ENCODE data around the gene DSP.

Gene DSP

DNA sequence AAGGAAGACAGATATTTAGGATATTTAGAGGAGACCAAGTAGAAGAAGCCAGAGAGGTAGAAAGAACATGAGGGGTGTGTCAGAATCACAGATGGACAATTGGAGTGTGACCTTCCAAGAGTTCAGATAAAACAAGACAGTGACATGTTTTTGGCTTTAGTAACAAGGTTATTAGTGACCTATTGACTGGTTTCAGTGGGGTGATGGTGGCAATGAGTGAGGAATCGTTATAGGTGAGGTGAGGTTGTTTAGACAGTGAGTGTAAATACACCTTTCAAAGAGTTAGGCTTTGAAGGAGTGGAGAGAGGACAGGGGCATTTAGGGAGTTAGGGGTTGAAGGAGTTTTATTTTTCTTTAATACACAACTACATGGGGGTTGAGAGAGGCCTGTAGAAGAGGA lies 51.8 kb downstream of the DSP start:
- DNase-seq: no peak

DNA sequence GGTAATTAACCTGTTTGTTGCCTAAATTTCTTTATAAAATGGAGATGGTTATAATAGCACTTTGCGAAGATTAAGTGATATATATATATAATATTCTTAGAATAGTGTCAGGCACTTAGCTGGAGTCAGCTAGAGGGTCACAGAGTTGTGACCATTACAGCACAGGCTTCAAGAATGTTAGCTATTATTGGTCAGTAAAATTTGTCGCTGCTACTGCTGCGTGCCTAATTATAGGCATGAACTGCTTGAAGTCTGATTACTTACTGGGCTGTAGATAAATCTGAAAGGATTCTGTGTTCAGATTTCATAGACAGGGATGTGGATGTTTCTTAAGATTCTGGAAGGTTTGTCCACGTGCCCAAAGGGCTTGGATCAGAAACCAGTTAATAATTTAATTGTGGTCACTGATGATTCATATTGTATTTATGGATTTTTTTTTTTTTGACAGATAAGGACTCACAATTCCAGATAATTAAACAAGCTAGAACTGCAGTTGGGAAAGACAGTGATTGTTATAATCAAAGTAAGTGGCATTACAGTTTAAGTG lies 53.2 kb downstream of the DSP start:
- DNase-seq: no peak

DNA sequence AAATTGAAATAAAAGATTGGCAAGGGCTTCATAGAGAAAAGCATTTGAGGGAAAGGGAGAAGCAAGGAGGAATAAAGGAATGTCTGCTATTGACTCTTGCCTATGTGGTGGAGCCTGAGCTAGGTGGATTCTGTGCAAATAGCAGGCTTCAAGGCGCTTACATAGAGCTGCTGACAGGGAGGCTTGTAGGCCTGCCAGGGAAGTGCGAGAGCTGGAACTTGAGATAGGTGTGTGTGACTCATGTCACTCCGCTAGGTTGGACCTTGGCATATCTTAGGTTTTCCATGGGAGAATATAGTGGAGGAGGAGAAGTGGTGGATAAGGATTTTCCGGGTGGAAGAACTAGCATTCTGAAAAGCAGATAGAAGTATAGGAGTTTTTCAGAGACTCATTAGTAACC lies 62.5 kb downstream of the DSP start:
- DNase-seq: no peak

DNA sequence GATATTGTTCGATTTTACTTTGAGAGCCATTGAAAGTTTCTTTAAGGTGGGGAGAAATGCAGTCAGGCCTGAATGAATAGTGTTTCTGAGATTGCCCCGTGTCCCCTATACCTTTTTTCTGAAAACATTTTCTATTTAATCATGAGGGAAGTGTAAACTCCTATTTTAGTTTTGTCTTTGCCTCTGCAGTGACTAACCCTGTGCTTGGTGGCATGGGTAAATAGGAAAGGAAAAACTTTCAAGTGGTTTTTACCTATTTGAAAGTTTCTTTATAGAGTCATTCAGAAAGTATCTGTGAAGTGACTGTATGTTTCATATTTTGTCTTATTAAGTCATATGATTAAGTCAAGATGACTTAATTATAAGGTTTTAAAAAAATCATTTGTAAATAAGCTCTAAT lies 63.0 kb downstream of the DSP start:
- DNase-seq: no peak

DNA sequence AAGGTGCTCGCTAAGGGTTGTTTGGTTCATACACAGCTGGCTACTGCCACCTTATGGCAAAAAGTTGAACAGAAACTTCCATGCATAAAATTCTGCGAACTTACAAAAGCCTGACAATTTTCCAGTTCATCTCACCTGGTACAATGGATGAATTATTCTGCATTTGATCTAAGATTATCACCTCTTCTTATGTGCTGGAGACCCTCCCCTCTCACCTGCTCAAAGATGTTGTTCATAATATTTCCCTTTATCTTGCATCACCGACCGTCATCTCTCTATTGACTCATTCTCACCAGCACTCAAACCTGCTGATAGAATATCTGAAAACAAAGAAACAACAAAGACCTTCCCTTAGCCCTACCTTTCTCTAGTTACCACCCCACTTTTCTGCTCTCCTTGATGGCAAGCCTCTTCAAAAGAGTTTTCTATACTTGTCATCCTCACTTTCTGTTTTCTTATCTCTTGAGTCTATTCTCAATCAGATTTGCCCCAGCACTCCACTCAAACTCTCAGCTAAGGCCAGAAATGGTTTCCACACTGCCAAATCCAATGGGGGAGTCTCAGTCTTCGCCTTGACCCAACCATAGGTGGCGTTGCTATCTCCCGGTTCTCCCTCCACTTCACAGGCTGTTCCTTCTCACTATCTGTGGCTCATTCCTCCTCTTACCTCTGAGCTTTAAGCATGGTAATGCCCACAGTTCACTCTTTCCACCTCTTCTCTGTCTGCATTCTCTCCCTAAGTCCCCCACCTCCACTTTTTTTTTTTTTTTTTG lies 74.3 kb downstream of the DSP start:
- DNase-seq: peak in 8 of 51 donors; percentile 3 to 42 (median 12)

DNA sequence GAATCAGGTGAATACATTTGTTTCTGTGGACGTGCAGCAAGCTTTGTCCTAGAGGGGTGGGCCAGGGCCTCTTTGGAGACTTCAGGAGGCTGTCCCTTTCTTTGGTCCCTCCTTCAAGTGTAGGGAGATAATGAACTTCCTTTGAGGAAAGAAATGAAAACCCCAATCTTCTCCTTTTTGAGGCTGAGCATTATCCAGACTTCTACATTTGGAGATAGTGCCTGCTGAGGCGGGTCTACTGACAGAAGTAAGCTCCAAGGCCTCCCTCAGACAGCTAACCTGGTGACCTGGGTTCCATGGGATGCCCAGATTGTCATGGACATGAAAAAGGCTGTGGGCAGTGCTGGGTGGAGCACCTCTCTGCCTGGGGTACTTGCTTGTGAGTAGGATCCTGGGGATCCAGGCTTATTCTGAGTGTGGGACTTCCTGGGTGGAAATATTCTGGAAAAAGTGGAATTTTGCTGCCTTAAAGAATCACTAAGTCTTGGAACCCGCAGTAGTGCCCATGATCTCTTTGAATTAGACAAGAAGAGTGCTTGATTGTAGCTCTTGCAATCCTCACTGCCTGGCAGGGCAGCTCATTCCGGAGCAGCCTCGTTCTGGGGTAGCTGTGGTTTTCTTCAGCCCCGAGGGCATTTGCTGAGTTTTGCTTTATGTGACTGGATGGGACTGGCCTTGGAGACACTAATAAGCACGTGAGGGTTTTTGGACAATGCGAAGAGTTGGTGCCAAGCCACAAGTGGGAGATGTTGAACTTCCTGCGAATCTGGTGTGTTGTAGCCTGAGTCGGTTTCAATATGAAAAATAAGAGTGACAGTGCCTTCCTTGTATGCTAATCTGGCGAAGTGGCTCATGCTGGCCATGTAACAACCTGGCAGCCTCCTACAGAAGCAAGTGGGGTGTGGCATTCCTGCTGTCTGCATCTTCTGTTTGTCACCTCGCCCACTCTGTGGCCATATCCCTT lies 76.6 kb downstream of the DSP start:
- peak in 5 of 51 donors; percentile 6 to 39 (median 16) for DNase-seq

DNA sequence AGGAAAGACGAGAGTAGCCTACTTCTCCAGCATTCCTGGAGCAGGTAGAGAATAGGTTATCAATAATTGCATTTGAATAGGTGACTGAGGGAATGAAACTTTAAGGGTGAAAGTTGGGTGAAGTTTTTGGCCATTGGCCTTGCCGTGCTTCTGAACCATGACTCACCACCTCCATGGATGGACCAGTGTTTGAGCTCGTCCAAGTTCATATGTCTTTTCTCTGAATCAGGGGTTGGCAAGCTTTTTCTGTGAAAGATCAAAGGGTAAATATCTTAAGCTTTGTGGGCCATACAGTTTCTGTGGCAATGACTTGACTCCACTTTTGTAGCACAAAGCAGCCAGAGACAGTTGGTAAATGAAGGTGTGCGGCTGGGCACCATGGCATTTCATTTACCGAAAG lies 80.3 kb downstream of the DSP start:
- DNase-seq: no peak

DNA sequence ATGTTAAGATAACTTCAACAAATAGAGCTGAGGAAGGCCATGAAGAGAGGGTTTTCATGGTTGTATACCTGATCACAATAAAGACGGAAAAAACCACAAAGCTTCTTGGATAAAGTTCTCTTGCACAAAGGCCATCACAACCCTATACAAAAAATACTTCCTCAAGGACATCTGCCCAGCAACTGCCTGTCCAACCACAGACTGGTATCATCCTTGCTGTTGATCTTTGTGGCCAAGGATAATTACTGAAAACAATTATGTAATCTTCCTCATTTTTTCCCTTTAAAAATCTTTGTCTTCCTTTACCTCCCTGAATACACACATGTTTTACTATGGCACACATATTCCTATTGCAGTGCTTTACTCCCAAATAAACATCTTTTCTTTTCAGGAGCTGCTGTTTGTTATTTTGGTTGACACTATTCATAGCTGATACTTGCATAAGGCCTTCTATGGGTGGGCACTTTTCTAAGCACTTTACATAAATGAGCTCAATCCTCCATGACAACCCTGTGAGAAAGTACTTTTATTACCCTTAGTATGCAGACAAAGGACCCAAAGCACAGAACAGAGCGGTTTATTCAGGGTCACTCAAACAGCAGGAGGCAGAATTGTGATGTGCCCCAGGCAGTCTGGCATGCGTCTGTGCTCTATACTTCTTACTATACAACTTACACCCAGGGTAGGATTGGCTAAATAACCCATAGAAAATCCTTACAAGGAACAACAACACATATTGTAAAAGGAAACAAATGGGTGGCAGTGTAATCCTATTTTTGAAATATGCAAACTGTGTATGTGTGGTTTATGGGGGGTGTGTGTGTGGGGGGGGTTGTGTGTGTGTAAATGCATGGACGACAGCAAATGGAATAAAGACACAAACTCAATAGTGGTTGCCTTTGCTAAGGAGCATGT lies 83.6 kb downstream of the DSP start:
- DNase-seq: no peak

DNA sequence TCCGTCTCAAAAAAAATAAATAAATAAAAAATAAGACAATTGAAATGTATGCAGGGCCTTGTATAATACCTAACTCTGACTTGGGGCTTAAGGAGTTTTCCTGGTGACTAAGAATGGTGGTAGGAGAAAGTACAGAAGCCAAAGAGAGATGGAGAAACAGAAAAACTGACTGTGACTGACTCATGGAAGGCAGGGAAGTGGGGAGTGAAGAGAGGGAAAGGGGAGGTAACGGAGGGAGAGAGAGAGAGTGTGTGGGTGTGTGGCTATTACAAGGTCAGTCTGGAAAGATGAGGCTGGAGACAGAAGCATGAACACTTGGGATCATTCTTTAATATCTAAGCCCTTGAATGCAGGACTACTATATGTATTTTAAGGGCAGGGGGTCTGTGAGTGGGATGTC lies 87.0 kb downstream of the DSP start:
- DNase-seq: no peak

DNA sequence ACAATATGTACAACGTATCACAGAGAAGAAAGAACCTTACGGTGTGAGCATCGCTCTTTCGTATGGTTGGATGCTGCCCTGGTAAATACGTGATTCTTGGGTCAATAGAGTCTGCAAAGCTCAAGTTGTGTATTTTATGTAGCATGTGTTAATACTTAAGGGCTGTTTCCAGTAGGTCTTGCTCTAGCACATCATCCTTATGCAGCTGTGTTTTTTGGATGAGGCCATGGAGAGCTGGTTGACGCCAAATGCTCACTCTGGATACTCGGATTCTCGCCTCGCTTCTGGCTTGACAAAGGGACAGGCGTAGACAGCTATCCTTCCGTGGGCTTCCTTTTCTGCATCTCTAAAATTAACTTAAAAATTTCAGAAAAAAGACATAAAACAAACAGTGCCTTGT lies 87.4 kb downstream of the DSP start:
- no peak for DNase-seq

DNA sequence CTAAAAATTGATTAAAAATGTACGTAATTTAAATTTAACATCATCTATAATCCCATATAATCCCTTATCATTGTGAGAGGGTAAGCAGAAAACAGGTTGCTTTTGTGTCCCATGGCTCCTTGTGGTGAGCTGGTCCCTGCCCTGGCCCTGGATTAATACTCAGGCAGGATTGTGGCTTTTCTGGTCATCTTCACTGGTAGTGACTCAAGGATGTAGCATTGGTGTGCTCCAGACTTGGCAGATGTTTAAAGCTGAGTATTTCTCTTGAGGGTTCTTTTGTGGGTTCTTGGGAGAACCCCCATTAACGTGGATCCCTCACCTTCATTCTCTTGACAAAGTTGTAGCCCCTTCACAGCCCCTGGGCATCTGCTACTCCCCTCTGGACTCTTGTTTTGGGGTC lies 87.8 kb downstream of the DSP start:
- no peak for DNase-seq

DNA sequence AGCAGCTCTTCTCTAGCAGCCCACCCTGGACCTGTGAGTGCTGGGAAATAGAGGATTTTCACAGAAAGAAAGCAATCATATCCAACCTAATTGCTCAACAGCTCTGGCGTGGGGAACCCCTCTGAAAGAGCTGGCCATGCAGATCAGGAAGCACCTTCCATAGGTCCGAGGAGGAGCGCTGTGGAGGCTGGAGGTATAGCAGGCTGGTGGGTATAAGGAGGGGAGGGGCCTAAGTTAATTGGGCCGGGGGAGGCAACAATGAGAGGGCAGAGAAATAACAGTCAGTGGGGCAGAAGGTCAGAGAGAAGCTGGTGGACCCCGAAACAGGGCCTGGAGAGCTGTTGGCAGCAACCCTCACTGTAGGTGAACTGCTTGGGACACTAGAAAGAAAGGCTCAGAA lies 89.3 kb downstream of the DSP start:
- DNase-seq: no peak

DNA sequence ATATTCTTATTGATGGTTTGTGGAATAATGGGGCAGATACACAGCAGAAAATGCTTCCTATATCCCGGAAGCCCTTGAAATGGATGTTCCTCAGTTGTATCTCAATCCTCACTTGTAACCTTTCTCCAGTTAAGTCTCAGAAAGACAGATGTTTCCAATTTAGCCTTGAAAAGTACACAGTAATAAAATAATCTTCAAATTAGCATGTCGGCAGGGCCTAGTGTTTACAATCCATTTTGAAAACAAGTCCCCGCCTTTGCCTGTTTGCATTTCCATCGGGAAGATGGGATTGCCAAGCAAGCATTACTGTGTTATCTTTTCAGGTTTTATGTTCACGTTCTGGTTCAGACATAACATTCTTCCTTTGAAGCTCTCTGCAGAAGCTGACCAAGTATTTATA lies 90.0 kb downstream of the DSP start:
- DNase-seq: no peak

DNA sequence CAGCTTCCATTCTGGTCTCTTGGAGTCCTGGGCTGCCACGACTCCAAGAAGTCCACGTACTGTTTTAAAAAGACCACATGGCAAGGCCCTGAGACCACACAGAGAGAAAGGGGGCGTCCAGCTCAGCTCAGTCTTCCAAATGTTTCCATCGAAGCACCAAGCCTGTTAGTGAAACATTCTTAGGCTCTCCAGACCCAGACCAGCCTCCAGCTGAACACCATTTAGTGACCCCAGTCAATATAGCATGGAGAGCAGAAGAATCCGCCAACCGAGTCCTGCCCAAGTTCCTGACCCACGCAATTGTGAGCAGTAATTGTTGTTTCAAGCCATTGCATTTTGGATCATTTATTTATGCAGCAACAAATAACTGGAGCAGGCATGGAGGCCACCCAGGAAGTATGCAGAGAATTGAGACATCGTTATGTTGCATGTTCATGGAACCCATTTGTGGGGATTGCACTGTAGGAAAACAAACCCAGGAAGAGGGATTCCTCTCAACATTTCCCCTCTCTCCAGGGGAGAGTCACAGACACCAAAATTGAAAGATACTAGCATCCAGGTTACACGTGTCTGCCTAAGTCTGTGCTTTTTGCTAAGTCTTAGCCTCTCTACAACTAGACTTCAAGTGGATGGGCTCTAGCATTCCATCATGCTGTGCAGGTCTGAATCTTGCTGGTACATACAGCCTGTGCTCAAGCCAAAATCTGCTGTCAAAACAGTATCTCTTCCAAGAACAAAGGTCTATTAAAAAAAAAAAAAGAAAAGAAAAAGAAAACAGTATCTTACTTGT lies 91.2 kb downstream of the DSP start:
- no peak for DNase-seq

DNA sequence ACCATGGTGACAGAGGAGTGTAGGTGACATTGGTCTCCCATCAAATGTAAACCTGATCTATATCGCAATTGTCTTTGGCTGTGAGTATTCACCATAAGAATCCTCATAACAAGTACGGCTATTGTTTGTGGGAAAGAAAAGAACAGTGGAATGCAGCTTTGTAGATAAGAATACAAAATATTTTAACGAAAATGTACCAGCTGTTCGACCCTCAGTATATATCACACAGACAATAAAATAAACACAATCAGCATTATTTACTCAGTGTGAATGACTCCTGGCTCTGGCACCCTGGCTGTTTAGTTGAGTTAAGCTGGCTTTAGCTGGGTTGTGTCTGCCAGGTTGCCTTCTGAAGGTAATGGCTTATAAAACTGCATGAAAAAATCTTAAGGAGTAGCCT lies 91.9 kb downstream of the DSP start:
- no peak for DNase-seq

DNA sequence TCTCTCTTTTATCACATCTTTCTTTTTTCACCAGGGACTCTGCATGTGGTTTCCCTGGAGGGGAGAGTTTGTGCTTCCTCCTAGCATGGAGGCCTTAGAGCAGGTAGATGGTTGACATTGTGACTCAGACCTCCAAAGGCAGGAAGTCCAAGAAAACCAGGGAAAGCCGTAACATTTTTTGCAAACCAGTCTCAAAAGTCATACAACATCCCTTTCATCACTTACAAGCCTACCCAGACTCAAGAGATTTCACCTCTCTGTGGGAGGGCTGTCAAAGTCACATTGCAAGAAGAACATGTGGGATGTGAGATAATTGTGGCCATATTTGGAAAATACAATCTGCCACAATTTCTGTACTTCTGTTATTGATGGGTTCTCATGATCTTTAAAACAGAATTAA lies 94.7 kb downstream of the DSP start:
- no peak for DNase-seq

Measured in hypothalamus (tissue), 51 donors.